ENCODE data around the gene MTA2.

The MTA2 gene

DNA sequence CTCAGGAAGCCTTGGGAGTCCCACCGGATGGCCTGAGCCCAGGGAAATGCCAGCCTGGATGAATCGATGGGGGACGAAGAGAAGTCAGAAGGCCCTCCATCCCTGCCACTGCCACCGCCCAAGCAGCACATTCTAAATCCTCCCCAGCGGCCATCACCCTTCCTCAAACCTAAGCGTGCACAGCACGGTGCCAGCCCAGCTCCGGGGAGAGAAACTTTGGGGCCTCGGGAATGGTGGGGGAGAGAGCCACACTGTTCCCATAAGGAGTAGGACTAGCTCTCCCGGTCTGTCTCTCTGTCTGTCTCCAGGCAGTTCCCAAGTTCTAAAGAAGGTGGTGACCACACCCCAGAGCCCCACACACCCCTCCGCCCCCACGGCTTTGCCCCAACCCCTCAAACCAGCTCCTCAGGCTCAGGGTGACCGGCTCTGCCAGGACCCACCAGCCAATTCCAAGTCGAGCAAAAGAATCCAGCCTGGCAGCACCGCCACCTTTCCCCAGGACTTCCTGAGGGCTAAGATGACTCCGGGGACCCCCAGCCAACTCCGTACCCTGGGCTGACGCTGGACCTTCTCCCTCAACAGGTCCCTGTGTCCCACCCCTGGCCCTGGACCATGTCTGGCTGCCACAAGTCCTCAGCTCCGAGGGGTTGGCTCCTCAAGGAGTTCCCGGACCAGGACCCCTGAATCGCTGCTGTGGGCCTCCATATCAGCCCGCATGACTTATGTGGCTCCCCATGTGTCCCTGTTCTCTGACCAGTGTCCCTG lies 57.8 kb downstream of the MTA2 start:
- peaks cover 5% of the 10 kb centered on the region for H3K36me3 Mint-ChIP-seq
- no peaks in the 10 kb centered on the region for H3K27me3 Mint-ChIP-seq
- H3K4me1 Mint-ChIP-seq = peaks cover 74% of the 10 kb centered on the region
- peak overlapping the region; percentile 92 for H3K27ac Mint-ChIP-seq
- ATAC-seq = no peak
- H3K4me3 Mint-ChIP-seq = peak overlapping the region; percentile 94
- no peaks in the 10 kb centered on the region for H3K9me3 Mint-ChIP-seq
